DOHH2 (cell line): ENCODE measurements around the gene KAT6B.

Experiments
- H3F3A ChIP-seq: fragments of 200-600 bp; sonication (generic), shearing (Covaris generic); 2 replicates; pipeline ENCODE4 v1.6.0; 2016; ENCODE audit warnings: antibody characterized with exemption, mild to moderate bottlenecking; ENCODE audit not compliant: control insufficient read depth, insufficient read depth
- H3K27ac ChIP-seq: fragments of 200-600 bp; sonication (generic); 2 replicates; pipeline ENCODE4 v1.5.1; 2014; ENCODE audit warnings: low read depth, mild to moderate bottlenecking, low read length, moderate library complexity
- H3K27me3 ChIP-seq: fragments of 200-600 bp; sonication (generic); 2 replicates; pipeline ENCODE4 v1.6.1; 2014; ENCODE audit warnings: mild to moderate bottlenecking, low read length, mixed read lengths; ENCODE audit not compliant: control insufficient read depth
- H3K36me3 ChIP-seq: fragments of 200-600 bp; sonication (generic); 2 replicates; pipeline ENCODE4 v1.6.1; 2014; ENCODE audit warnings: mild to moderate bottlenecking, low read length, moderate library complexity, mixed read lengths; ENCODE audit not compliant: control insufficient read depth
- H3K4me1 ChIP-seq: fragments of 200-600 bp; sonication (generic); 2 replicates; pipeline ENCODE4 v1.6.1; 2014; ENCODE audit warnings: mild to moderate bottlenecking, low read length, mixed read lengths; ENCODE audit not compliant: control insufficient read depth
- H3K4me2 ChIP-seq: fragments of 200-600 bp; sonication (generic); 2 replicates; pipeline ENCODE4 v1.6.0; 2014; ENCODE audit warnings: mild to moderate bottlenecking, low read length, moderate library complexity
- H3K4me3 ChIP-seq: fragments of 200-600 bp; sonication (generic); 2 replicates; pipeline ENCODE4 v1.5.1; 2014; ENCODE audit warnings: mild to moderate bottlenecking, low read length, mixed read lengths
- H3K79me2 ChIP-seq: fragments of 200-600 bp; sonication (generic); 2 replicates; pipeline ENCODE4 v1.6.1; 2014; ENCODE audit warnings: mild to moderate bottlenecking, low read length, mixed read lengths; ENCODE audit not compliant: control insufficient read depth
- H3K9me2 ChIP-seq: fragments of 200-600 bp; sonication (generic); replicated peaks from 2 replicates; pipeline ENCODE4 v1.6.1; 2014; ENCODE audit warnings: mild to moderate bottlenecking, low read length, mixed read lengths; ENCODE audit not compliant: control insufficient read depth
- H3K9me3 ChIP-seq: fragments of 200-600 bp; sonication (generic); 2 replicates; pipeline ENCODE4 v1.6.1; 2014; ENCODE audit warnings: antibody characterized with exemption, low read length, mixed read lengths; ENCODE audit not compliant: control insufficient read depth, insufficient read depth
- H4K20me1 ChIP-seq: fragments of 200-600 bp; sonication (generic); 2 replicates; pipeline ENCODE4 v1.6.0; 2014; ENCODE audit warnings: low read depth, mild to moderate bottlenecking, antibody characterized with exemption, low read length, moderate library complexity; ENCODE audit not compliant: control insufficient read depth, insufficient read depth
- EZH2phosphoT487 ChIP-seq: fragments of 200-600 bp; sonication (generic); IDR thresholded peaks from 2 replicates; pipeline ENCODE4 v1.6.1; 2017; ENCODE audit warnings: borderline replicate concordance, mild to moderate bottlenecking, antibody characterized with exemption, low read length, moderate library complexity, mixed read lengths
- TF ChIP-seq, protein P1 (sequence below): fragments of 200-600 bp; sonication (generic); IDR thresholded peaks from one replicate; pipeline ENCODE4 v1.5.1; 2014; ENCODE audit warnings: antibody characterized with exemption, mild to moderate bottlenecking, low read depth, low read length; ENCODE audit not compliant: poor library complexity, severe bottlenecking

The KAT6B gene

DNA sequence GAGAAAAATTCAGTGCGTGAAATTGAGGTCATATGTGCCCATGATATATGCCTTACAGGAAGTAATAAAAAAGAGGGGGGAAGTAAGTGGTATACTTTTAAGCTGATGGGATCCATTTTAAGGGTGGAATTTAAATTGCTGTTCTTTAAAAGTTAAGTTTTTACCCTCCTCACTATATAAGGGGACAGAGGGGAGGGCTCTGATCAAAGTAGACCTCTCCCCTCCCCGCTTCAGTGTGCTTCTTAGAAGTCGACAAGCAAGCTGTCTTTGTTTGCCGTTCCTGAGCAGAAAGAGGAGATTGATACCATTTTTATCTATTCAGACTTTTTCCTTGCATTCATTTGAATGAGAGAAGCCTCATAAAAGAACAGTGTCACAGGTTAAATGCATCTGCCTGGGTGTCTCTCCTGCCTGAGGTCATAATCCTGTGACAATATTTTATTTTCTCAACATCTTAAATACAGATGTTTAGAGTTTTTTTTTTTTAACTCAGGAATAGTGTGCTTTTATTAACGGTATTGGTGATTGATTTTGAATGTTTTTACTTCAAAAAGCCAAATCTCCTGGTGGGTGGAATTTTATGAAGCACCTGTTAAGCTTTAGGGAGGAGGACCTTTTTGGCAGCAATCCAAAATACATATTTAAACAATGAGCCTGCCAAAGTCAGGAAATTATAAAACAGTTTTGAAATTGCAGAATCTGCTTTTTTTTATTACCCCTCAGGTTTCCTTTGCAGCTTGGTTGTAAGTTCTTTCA is 141.7 kb downstream of the KAT6B start:
- Histone ChIP-seq H3K4me2 (peak overlapping the region; percentile 30), H3K27me3 (no peaks in the 10 kb centered on the region), H3K79me2 (no peaks in the 10 kb centered on the region), H3K9me2 (no peaks in the 10 kb centered on the region), H4K20me1 (no peaks in the 10 kb centered on the region), H3K4me3 (no peak overlapping the region), H3K4me1 (peaks cover 17% of the 10 kb centered on the region), H3K9me3 (no peaks in the 10 kb centered on the region), H3F3A (peaks cover 4% of the 10 kb centered on the region; the same call in 1 of the 2 replicates), H3K36me3 (no peaks in the 10 kb centered on the region), H3K27ac (no peak overlapping the region)
- TF ChIP-seq EZH2phosphoT487 = no peak
- TF ChIP-seq, protein P1, sequence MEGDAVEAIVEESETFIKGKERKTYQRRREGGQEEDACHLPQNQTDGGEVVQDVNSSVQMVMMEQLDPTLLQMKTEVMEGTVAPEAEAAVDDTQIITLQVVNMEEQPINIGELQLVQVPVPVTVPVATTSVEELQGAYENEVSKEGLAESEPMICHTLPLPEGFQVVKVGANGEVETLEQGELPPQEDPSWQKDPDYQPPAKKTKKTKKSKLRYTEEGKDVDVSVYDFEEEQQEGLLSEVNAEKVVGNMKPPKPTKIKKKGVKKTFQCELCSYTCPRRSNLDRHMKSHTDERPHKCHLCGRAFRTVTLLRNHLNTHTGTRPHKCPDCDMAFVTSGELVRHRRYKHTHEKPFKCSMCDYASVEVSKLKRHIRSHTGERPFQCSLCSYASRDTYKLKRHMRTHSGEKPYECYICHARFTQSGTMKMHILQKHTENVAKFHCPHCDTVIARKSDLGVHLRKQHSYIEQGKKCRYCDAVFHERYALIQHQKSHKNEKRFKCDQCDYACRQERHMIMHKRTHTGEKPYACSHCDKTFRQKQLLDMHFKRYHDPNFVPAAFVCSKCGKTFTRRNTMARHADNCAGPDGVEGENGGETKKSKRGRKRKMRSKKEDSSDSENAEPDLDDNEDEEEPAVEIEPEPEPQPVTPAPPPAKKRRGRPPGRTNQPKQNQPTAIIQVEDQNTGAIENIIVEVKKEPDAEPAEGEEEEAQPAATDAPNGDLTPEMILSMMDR = no peak

- H3F3A ChIP-seq = peaks cover 4% of the 10 kb centered on the region; the same call in 1 of the 2 replicates
- peaks cover 17% of the 10 kb centered on the region for H3K4me1 ChIP-seq
- H3K36me3 ChIP-seq = no peaks in the 10 kb centered on the region
- H3K27me3 ChIP-seq = no peaks in the 10 kb centered on the region
- no peak for TF ChIP-seq EZH2phosphoT487
- TF ChIP-seq, protein P1 = no peak
- peak overlapping the region; percentile 30 for H3K4me2 ChIP-seq
- H3K4me3 ChIP-seq = no peak overlapping the region
- H3K27ac ChIP-seq = no peak overlapping the region
- H3K9me3 ChIP-seq = no peaks in the 10 kb centered on the region
- H3K79me2 ChIP-seq = no peaks in the 10 kb centered on the region
- H3K9me2 ChIP-seq = no peaks in the 10 kb centered on the region
- no peaks in the 10 kb centered on the region for H4K20me1 ChIP-seq
Observed at GRCh38 chr10:74968667-74969061, 142.3 kb downstream of the KAT6B start.

- no peaks in the 10 kb centered on the region for H4K20me1 ChIP-seq
- H3K9me3 ChIP-seq = no peaks in the 10 kb centered on the region
- H3K79me2 ChIP-seq = no peaks in the 10 kb centered on the region
- H3K27me3 ChIP-seq = no peaks in the 10 kb centered on the region
- H3K9me2 ChIP-seq = no peaks in the 10 kb centered on the region
- no peak overlapping the region for H3K4me3 ChIP-seq
- H3K4me1 ChIP-seq = peaks cover 17% of the 10 kb centered on the region
- H3K36me3 ChIP-seq = no peaks in the 10 kb centered on the region
- no peak overlapping the region for H3K27ac ChIP-seq
- H3F3A ChIP-seq = peaks cover 4% of the 10 kb centered on the region; the same call in 1 of the 2 replicates
- TF ChIP-seq, protein P1 = no peak
- TF ChIP-seq EZH2phosphoT487 = no peak
- H3K4me2 ChIP-seq = no peak overlapping the region
Observed at GRCh38 chr10:74969093-74969492, 142.7 kb downstream of the KAT6B start.
